ENCODE measurements around the gene BPIFA1.

The BPIFA1 gene

GRCh38 chr20:33235696-33236095 is at the start of gene BPIFA1:
Gene BPIFA1, plus strand, starts transcription at chr20:33235996. Its CDS starts 1,716 bp downstream, at chr20:33237712.
- DNase-seq: no peak

- DNase-seq: no peak
These were observed 48.3 kb upstream of the BPIFA1 start for GRCh38 chr20:33187491-33187890.

- DNase-seq: no peak
These were observed 47.4 kb upstream of the BPIFA1 start for GRCh38 chr20:33188421-33188820.

- DNase-seq: no peak
These were observed 44.3 kb upstream of the BPIFA1 start for GRCh38 chr20:33191484-33191883.

GRCh38 chr20:33191955-33192354 is 43.8 kb upstream of the BPIFA1 start:
- no peak for DNase-seq

GRCh38 chr20:33192912-33193501 is 42.8 kb upstream of the BPIFA1 start:
- no peak for DNase-seq

- no peak for DNase-seq
These were observed 36.8 kb upstream of the BPIFA1 start for GRCh38 chr20:33199026-33199425.

GRCh38 chr20:33202451-33202850 is 33.3 kb upstream of the BPIFA1 start:
- DNase-seq: no peak

- no peak for DNase-seq
These were observed 32.4 kb upstream of the BPIFA1 start for GRCh38 chr20:33203444-33203843.

- no peak for DNase-seq
These were observed 26.0 kb upstream of the BPIFA1 start for GRCh38 chr20:33209789-33210188.

- DNase-seq: no peak
These were observed 25.4 kb upstream of the BPIFA1 start for GRCh38 chr20:33210371-33210770.

GRCh38 chr20:33211817-33212424 is 23.9 kb upstream of the BPIFA1 start:
- DNase-seq: no peak

- DNase-seq: no peak
These were observed 18.7 kb upstream of the BPIFA1 start, which contains the start of gene BPIFA3 for GRCh38 chr20:33217052-33217451. Gene BPIFA3, plus strand, starts transcription at chr20:33217352. Its CDS starts 185 bp downstream, at chr20:33217537.

- no peak for DNase-seq
These were observed 11.4 kb upstream of the BPIFA1 start for GRCh38 chr20:33224399-33224798.

- DNase-seq: no peak
These were observed 6.0 kb upstream of the BPIFA1 start for GRCh38 chr20:33229843-33230242.

GRCh38 chr20:33231237-33231636 is 4.6 kb upstream of the BPIFA1 start:
- DNase-seq: no peak

- DNase-seq: no peak
These were observed 3.2 kb upstream of the BPIFA1 start for GRCh38 chr20:33232486-33233072.

GRCh38 chr20:33233129-33233774 is 2.5 kb upstream of the BPIFA1 start:
- DNase-seq: no peak

GRCh38 chr20:33234050-33234449 is 1.7 kb upstream of the BPIFA1 start:
- no peak for DNase-seq

- no peak for DNase-seq
These were observed 555 bp downstream of the BPIFA1 start for GRCh38 chr20:33236351-33236750.

GRCh38 chr20:33237989-33238388 is 2.2 kb downstream of the BPIFA1 start:
- no peak for DNase-seq

- DNase-seq: no peak
These were observed 3.6 kb downstream of the BPIFA1 start for GRCh38 chr20:33239418-33239817.

GRCh38 chr20:33239979-33240736 is 4.4 kb downstream of the BPIFA1 start:
- no peak for DNase-seq
